ENCODE measurements around the gene VDAC2.

- no peak for TF ChIP-seq CTCF (IDR thresholded peaks at IDR 0.05)
- no peak for TF ChIP-seq POLR2A (IDR thresholded peaks at IDR 0.05)
Observed at GRCh38 chr10:75276069-75276872, 65.7 kb downstream of the VDAC2 start.
